Measurements from ENCODE around the gene DHX36. TPM values are rescaled to one million over a fixed set of nuclear protein-coding genes. Genes with fewer than 3 reads are reported as not detected.
A peak's percentile ranks its signal among the peaks of the same experiment; 100 is the strongest.

The DHX36 gene
- total and polyA plus RNA-seq, 10 of the 15 experiments (the other 5 are each of a cell fraction or from before 2014, with no cell fraction given): 16.2 to 70.5 (median 41.6) TPM

DNA sequence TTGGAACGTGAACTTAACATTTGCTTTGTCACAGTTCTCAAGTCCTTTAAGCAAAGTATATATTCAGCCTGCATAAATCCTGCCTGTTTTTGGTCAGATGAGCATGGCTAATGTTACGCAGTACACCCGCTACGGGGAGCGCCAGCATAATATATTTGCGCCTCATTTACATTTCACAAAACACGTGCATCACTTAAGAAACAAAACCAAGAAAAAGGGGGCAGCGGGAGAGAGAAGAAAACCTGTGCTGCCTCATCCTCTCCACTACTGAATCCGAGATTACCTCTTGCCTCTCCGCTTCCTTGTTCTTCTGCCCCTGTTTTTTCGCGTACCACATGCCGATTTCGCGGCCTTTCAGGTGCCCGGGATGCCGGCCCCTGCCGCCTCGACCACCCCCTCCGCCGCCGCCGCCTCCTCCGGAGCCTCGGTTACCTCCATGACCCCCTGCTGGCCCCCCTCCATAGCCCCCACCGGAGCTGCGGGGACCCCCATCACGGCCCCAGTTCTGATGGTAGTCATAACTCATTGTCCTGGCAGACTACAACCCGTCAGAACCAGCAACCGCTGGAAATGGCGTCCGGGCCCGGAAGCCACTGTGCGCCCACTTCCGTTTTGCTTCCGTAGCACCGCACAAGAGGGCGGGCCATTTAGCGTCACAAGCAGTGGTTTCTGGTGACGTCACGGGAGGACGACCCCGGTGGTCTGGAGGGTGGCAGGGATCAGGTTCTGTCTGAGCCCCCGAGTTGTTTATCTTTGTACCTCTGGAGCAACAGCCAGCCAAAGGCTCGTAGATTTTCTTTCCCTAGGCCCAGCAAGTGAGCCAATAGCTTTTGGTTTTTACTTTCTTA is at the start of gene DHX36 (continued):
- TF ChIP-seq PRDM15 (CRISPR knock-in tag; IDR thresholded peaks at IDR 0.05) (no peak), SMARCA5 (IDR thresholded peaks at IDR 0.05) (peak; percentile 57; the same call in 1 of the 2 replicates), NFYA (IDR thresholded peaks at IDR 0.05; ENCODE audit: borderline replicate concordance, low read depth, low read length) (no peak), TCF7 (IDR thresholded peaks at IDR 0.05; ENCODE audit: borderline replicate concordance) (no peak), NFIC (IDR thresholded peaks at IDR 0.05; ENCODE audit: low read depth, low read length) (peak; percentile 25; the same call in 1 of the 2 replicates), ATF7 (IDR thresholded peaks at IDR 0.05; ENCODE audit: low read depth) (peak; percentile 98), YBX1 (IDR thresholded peaks at IDR 0.05) (no peak), EZH2 (IDR thresholded peaks at IDR 0.05; ENCODE audit: borderline replicate concordance, control insufficient read depth, low read depth, low read length) (no peak), FOXK2 (IDR thresholded peaks at IDR 0.05) (no peak), CHD2 (IDR thresholded peaks at IDR 0.05; ENCODE audit: borderline replicate concordance, low read depth, low read length) (0 out of 2 replicates have a peak, but pooled peaks have one; percentile 23), MTA2 (IDR thresholded peaks at IDR 0.05; ENCODE audit: low read depth) (peak; percentile 60; the same call in 1 of the 2 replicates), GABPA (IDR thresholded peaks at IDR 0.05; ENCODE audit: low read depth) (peak; percentile 93), ZNF384 (IDR thresholded peaks at IDR 0.05; ENCODE audit: borderline replicate concordance, low read depth, low read length) (no peak), ZNF622 (IDR thresholded peaks at IDR 0.05) (no peak), KLF5 (IDR thresholded peaks at IDR 0.05; ENCODE audit: partially characterized antibody) (no peak), SMAD1 (IDR thresholded peaks at IDR 0.05; ENCODE audit: low read depth, partially characterized antibody) (no peak)
- TF ChIP-seq, protein P1, sequence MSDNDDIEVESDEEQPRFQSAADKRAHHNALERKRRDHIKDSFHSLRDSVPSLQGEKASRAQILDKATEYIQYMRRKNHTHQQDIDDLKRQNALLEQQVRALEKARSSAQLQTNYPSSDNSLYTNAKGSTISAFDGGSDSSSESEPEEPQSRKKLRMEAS (IDR thresholded peaks at IDR 0.05; ENCODE audit: low read depth, low read length): no peak
- TF ChIP-seq, protein P2, sequence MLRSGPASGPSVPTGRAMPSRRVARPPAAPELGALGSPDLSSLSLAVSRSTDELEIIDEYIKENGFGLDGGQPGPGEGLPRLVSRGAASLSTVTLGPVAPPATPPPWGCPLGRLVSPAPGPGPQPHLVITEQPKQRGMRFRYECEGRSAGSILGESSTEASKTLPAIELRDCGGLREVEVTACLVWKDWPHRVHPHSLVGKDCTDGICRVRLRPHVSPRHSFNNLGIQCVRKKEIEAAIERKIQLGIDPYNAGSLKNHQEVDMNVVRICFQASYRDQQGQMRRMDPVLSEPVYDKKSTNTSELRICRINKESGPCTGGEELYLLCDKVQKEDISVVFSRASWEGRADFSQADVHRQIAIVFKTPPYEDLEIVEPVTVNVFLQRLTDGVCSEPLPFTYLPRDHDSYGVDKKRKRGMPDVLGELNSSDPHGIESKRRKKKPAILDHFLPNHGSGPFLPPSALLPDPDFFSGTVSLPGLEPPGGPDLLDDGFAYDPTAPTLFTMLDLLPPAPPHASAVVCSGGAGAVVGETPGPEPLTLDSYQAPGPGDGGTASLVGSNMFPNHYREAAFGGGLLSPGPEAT (IDR thresholded peaks at IDR 0.05; ENCODE audit: low read depth): peak; percentile 48; the same call in 1 of the 2 replicates
- TF ChIP-seq, protein P3, sequence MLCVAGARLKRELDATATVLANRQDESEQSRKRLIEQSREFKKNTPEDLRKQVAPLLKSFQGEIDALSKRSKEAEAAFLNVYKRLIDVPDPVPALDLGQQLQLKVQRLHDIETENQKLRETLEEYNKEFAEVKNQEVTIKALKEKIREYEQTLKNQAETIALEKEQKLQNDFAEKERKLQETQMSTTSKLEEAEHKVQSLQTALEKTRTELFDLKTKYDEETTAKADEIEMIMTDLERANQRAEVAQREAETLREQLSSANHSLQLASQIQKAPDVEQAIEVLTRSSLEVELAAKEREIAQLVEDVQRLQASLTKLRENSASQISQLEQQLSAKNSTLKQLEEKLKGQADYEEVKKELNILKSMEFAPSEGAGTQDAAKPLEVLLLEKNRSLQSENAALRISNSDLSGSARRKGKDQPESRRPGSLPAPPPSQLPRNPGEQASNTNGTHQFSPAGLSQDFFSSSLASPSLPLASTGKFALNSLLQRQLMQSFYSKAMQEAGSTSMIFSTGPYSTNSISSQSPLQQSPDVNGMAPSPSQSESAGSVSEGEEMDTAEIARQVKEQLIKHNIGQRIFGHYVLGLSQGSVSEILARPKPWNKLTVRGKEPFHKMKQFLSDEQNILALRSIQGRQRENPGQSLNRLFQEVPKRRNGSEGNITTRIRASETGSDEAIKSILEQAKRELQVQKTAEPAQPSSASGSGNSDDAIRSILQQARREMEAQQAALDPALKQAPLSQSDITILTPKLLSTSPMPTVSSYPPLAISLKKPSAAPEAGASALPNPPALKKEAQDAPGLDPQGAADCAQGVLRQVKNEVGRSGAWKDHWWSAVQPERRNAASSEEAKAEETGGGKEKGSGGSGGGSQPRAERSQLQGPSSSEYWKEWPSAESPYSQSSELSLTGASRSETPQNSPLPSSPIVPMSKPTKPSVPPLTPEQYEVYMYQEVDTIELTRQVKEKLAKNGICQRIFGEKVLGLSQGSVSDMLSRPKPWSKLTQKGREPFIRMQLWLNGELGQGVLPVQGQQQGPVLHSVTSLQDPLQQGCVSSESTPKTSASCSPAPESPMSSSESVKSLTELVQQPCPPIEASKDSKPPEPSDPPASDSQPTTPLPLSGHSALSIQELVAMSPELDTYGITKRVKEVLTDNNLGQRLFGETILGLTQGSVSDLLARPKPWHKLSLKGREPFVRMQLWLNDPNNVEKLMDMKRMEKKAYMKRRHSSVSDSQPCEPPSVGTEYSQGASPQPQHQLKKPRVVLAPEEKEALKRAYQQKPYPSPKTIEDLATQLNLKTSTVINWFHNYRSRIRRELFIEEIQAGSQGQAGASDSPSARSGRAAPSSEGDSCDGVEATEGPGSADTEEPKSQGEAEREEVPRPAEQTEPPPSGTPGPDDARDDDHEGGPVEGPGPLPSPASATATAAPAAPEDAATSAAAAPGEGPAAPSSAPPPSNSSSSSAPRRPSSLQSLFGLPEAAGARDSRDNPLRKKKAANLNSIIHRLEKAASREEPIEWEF (IDR thresholded peaks at IDR 0.05; ENCODE audit: insufficient replicate concordance, low read depth, low read length): no peak
